NT2/D1 (cell line): ENCODE data around the gene ATP8B3.

Experiments
- SUZ12 ChIP-seq: IDR thresholded peaks from 2 replicates; pipeline ENCODE4 v1.6.1; 2011; ENCODE audit not compliant: insufficient read length, insufficient read depth; ENCODE audit errors: extremely low read depth
- YY1 ChIP-seq: IDR thresholded peaks from 2 replicates; pipeline ENCODE4 v1.6.1; 2011; ENCODE audit not compliant: insufficient read length, insufficient read depth
- ZNF274 ChIP-seq: IDR thresholded peaks from 2 replicates; pipeline ENCODE4 v1.6.1; 2011; ENCODE audit warnings: mild to moderate bottlenecking, low read depth, low read length

GRCh38 chr19:1859331-1859781 lies 47.3 kb upstream of the ATP8B3 start:
- TF ChIP-seq SUZ12 (no peak), YY1 (no peak), ZNF274 (no peak)
